ENCODE data around the gene C4orf36. TPM values are rescaled to one million over a fixed set of nuclear protein-coding genes. Genes with fewer than 3 reads are reported as not detected.

The C4orf36 gene
- total RNA-seq, 1 experiment from 2014 or later, result 5.3 TPM

DNA sequence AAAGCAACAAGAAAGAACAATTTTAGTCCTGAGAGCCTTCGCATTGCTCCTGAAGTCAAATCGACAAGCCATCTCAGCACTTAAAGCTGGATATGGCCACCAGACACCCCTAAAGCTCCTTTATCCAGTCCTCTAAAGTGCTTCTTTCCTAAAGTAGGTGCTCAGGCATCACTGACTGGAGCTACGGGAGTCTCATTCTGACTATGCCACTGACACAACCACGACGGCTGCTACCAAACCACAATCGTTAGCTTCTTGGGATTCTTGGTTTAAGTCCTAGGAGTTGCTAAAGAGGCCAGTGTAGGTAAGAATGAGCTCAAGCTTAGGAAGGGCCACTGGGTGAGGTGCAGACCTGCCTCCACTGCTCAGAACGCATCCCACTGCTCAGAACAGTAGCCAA, 44.1 kb downstream of the C4orf36 start:
- TF ChIP-seq, protein P1, sequence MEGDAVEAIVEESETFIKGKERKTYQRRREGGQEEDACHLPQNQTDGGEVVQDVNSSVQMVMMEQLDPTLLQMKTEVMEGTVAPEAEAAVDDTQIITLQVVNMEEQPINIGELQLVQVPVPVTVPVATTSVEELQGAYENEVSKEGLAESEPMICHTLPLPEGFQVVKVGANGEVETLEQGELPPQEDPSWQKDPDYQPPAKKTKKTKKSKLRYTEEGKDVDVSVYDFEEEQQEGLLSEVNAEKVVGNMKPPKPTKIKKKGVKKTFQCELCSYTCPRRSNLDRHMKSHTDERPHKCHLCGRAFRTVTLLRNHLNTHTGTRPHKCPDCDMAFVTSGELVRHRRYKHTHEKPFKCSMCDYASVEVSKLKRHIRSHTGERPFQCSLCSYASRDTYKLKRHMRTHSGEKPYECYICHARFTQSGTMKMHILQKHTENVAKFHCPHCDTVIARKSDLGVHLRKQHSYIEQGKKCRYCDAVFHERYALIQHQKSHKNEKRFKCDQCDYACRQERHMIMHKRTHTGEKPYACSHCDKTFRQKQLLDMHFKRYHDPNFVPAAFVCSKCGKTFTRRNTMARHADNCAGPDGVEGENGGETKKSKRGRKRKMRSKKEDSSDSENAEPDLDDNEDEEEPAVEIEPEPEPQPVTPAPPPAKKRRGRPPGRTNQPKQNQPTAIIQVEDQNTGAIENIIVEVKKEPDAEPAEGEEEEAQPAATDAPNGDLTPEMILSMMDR (conservative IDR thresholded peaks at IDR 0.05; ENCODE audit: low read depth, low read length), result no peak
- TF ChIP-seq EZH2 (IDR thresholded peaks at IDR 0.05; ENCODE audit: borderline replicate concordance, low read depth, low read length, poor library complexity, severe bottlenecking), result no peak
- BruUV-seq (replicated peaks), result no TSS peak
- Histone ChIP-seq H3K27ac (ENCODE audit: low read depth, low read length, poor library complexity, severe bottlenecking) (no peak overlapping the region), H3K27me3 (replicated peaks; ENCODE audit: insufficient read depth, low read depth, low read length, poor library complexity) (no peaks in the 10 kb centered on the region), H3K36me3 (ENCODE audit: insufficient read depth, low read length, poor library complexity, severe bottlenecking) (no peaks in the 10 kb centered on the region), H3K4me1 (ENCODE audit: insufficient read depth, low read length, poor library complexity, severe bottlenecking) (peaks cover 9% of the 10 kb centered on the region), H3K4me3 (ENCODE audit: low read depth, low read length, poor library complexity, severe bottlenecking) (no peak overlapping the region), H3K9me3 (ENCODE audit: low read depth, low read length, poor library complexity, severe bottlenecking) (no peaks in the 10 kb centered on the region)
- ChIA-PET POLR2A (ENCODE audit: low non-redundant PET) (no interaction called here), CTCF (no interaction called here)
- no peak for DNase-seq (ENCODE audit: low spot score)
- intact Hi-C loops (cut with micrococcal nuclease; ENCODE audit: unreplicated experiment), result no loop called here

DNA sequence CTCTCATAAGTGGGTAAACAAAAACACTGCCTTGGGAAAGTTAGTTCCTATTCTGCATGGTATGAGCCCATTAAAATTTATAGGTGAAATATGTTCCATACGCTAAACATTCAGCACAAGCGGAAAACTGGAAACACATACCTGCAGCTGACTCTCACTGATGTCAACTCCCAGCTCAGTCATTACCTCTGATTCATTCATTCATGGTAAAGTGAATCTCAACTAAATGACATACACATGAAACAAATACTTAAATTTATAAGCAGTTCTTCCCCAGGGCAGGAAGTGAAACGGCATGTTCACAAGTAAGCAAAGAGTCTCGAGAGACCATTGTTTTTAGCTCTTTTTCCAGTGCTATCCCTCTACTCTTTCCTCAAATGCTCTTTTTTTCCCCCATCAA, 44.7 kb downstream of the C4orf36 start:
- Histone ChIP-seq H3K36me3 (ENCODE audit: insufficient read depth, low read length, poor library complexity, severe bottlenecking) (no peaks in the 10 kb centered on the region), H3K9me3 (ENCODE audit: low read depth, low read length, poor library complexity, severe bottlenecking) (no peaks in the 10 kb centered on the region), H3K27me3 (replicated peaks; ENCODE audit: insufficient read depth, low read depth, low read length, poor library complexity) (no peaks in the 10 kb centered on the region), H3K4me1 (ENCODE audit: insufficient read depth, low read length, poor library complexity, severe bottlenecking) (peaks cover 9% of the 10 kb centered on the region), H3K4me3 (ENCODE audit: low read depth, low read length, poor library complexity, severe bottlenecking) (no peak overlapping the region), H3K27ac (ENCODE audit: low read depth, low read length, poor library complexity, severe bottlenecking) (no peak overlapping the region)
- ChIA-PET POLR2A (ENCODE audit: low non-redundant PET) (no interaction called here), CTCF (no interaction called here)
- no peak for DNase-seq (ENCODE audit: low spot score)
- TF ChIP-seq EZH2 (IDR thresholded peaks at IDR 0.05; ENCODE audit: borderline replicate concordance, low read depth, low read length, poor library complexity, severe bottlenecking), result no peak
- TF ChIP-seq, protein P1 (conservative IDR thresholded peaks at IDR 0.05; ENCODE audit: low read depth, low read length), result no peak
- intact Hi-C loops (cut with micrococcal nuclease; ENCODE audit: unreplicated experiment), result no loop called here
- no TSS peak for BruUV-seq (replicated peaks)

DNA sequence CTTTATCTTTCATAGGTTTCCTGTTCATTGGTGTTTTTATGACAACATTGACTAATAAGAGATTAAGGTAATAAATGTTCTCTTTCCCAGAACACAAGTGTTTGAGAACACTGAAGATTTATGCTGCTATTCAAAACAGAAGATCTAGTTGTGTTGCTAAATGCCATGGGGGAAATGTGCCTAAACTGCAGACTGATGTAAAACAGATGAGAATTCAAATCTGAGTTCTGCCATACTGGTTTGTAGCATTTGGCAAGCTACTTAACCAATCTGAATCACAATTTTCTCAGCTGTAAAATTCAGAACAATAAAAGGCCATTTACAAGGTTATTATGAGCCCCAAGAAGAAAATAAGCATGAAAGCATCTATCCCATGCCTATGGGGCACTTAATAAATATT, 45.3 kb downstream of the C4orf36 start:
- Histone ChIP-seq H3K27ac (ENCODE audit: low read depth, low read length, poor library complexity, severe bottlenecking) (no peak overlapping the region), H3K4me1 (ENCODE audit: insufficient read depth, low read length, poor library complexity, severe bottlenecking) (peaks cover 9% of the 10 kb centered on the region), H3K4me3 (ENCODE audit: low read depth, low read length, poor library complexity, severe bottlenecking) (no peak overlapping the region), H3K36me3 (ENCODE audit: insufficient read depth, low read length, poor library complexity, severe bottlenecking) (no peaks in the 10 kb centered on the region), H3K27me3 (replicated peaks; ENCODE audit: insufficient read depth, low read depth, low read length, poor library complexity) (no peaks in the 10 kb centered on the region), H3K9me3 (ENCODE audit: low read depth, low read length, poor library complexity, severe bottlenecking) (no peaks in the 10 kb centered on the region)
- ChIA-PET POLR2A (ENCODE audit: low non-redundant PET) (no interaction called here), CTCF (no interaction called here)
- peak; percentile 40 for DNase-seq (ENCODE audit: low spot score)
- intact Hi-C loops (cut with micrococcal nuclease; ENCODE audit: unreplicated experiment), result no loop called here
- no TSS peak for BruUV-seq (replicated peaks)
- TF ChIP-seq, protein P1 (conservative IDR thresholded peaks at IDR 0.05; ENCODE audit: low read depth, low read length), result no peak
- no peak for TF ChIP-seq EZH2 (IDR thresholded peaks at IDR 0.05; ENCODE audit: borderline replicate concordance, low read depth, low read length, poor library complexity, severe bottlenecking)
